Measurements from ENCODE around the gene CRIM1. TPM values are rescaled to one million over a fixed set of nuclear protein-coding genes. Genes with fewer than 3 reads are reported as not detected.

The CRIM1 gene
- polyA plus RNA-seq, 2 of the 4 experiments (the other 2 are of a cell fraction), result 127 to 208 TPM

GRCh38 chr2:36466135-36466534 lies 110.6 kb downstream of the CRIM1 start (continued):
- no peak for TF ChIP-seq REST (IDR thresholded peaks at IDR 0.05)
- TF ChIP-seq JUNB (IDR thresholded peaks at IDR 0.05), result no peak
- no peak for TF ChIP-seq RAD21 (conservative IDR thresholded peaks at IDR 0.05 in 1 of 2, IDR thresholded peaks at IDR 0.05 in 1 of 2)
- no peak for TF ChIP-seq SREBF2 (IDR thresholded peaks at IDR 0.05)

- H3K4me1 ChIP-seq, result peaks cover 17% of the 10 kb centered on the region
- no peak overlapping the region for H3K4me2 ChIP-seq
- no peak overlapping the region for H3K27ac ChIP-seq
- DNase-seq (ENCODE audit: low read depth in 1 of 2, low spot score in 1 of 2) (no peak), FAIRE-seq (no peak), ATAC-seq (no peak)
- 91% methylated on average over 10 of the region's 10 CpGs for WGBS (ENCODE audit: missing lambda C conversion rate)
- no peak for TF ChIP-seq FOSL2 (IDR thresholded peaks at IDR 0.05)
- TF ChIP-seq FOSL2 (CRISPR knock-in tag; IDR thresholded peaks at IDR 0.05), result no peak
- TF ChIP-seq TP53 (CRISPR knock-in tag; IDR thresholded peaks at IDR 0.05), result no peak
- TF ChIP-seq HES2 (IDR thresholded peaks at IDR 0.05), result no peak
- no peak for TF ChIP-seq E2F6 (IDR thresholded peaks at IDR 0.05; ENCODE audit: borderline replicate concordance, low read depth)
- no peak for TF ChIP-seq ELK1 (IDR thresholded peaks at IDR 0.05; ENCODE audit: low read depth, low read length)
- TF ChIP-seq NFE2L2 (conservative IDR thresholded peaks at IDR 0.05; ENCODE audit: low read length), result no peak
- TF ChIP-seq JUNB (IDR thresholded peaks at IDR 0.05), result no peak
- TF ChIP-seq HDAC2 (IDR thresholded peaks at IDR 0.05), result no peak
- TF ChIP-seq HOXB5 (CRISPR knock-in tag; IDR thresholded peaks at IDR 0.05), result no peak
- H3K4me3 ChIP-seq, result no peak overlapping the region
- ChIA-PET POLR2A (no interaction called here), CTCF (interaction anchor here (0.8 to 1.7 kb wide), 2 partner anchors 9 to 116 kb away, joined by 3 to 4 read pairs; no protein-coding TSS in a partner anchor)
- H3K9me3 ChIP-seq, result peaks cover 21% of the 10 kb centered on the region
Measured at GRCh38 chr2:36468463-36469105, 113.0 kb downstream of the CRIM1 start.

- FAIRE-seq, result no peak
- TF ChIP-seq POLR2AphosphoS2 (conservative IDR thresholded peaks at IDR 0.05; ENCODE audit: low read length), result no peak
- no peak for TF ChIP-seq ZSCAN20 (CRISPR knock-in tag; IDR thresholded peaks at IDR 0.05)
- no peak for TF ChIP-seq FOSL2 (IDR thresholded peaks at IDR 0.05)
- TF ChIP-seq FOSL2 (CRISPR knock-in tag; IDR thresholded peaks at IDR 0.05), result no peak
- no peak for TF ChIP-seq ATOH8 (CRISPR knock-in tag; IDR thresholded peaks at IDR 0.05; ENCODE audit: low read depth)
- TF ChIP-seq EHF (CRISPR knock-in tag; IDR thresholded peaks at IDR 0.05), result no peak
- TF ChIP-seq ESRRA (IDR thresholded peaks at IDR 0.05; ENCODE audit: borderline replicate concordance, low read length), result no peak
- Histone ChIP-seq H3K9me3 (peaks cover 26% of the 10 kb centered on the region), H3K4me2 (no peak overlapping the region), H3K27ac (no peak overlapping the region; a peak in 1 of 6 replicates), H3K4me3 (no peak overlapping the region), H3K4me1 (peaks cover 12% of the 10 kb centered on the region; the same call in 2 of the 3 replicates)
- CTCF ChIA-PET, result interaction anchor here (0.8 to 1.7 kb wide), 2 partner anchors 9 to 117 kb away, joined by 3 to 4 read pairs; no protein-coding TSS in a partner anchor
- DNase-seq (ENCODE audit: low read depth in 1 of 2, low spot score in 1 of 2), result no peak
- WGBS (ENCODE audit: missing lambda C conversion rate), result 97% methylated on average over 1 of the region's 1 CpG
- POLR2A ChIA-PET, result no interaction called here
- no peak for ATAC-seq
Measured at GRCh38 chr2:36469106-36469477, 113.5 kb downstream of the CRIM1 start.
